Fibroblast of the aortic adventitia (primary cell): ENCODE data around the gene NSFL1C. TPM values are rescaled to one million over a fixed set of nuclear protein-coding genes. Genes with fewer than 3 reads are reported as not detected.
A peak's percentile ranks its signal among the peaks of the same experiment; 100 is the strongest.

Source experiments
- DNase-seq: peaks from one replicate; pipeline ENCODE4 v3.0.0-alpha.2; 2010; ENCODE audit warnings: low read depth
- H3K4me3 ChIP-seq: 2 replicates; pipeline ENCODE4 v1.5.1; 2011; ENCODE audit warnings: low read depth, mild to moderate bottlenecking, control low read depth, low read length, moderate library complexity
- CTCF ChIP-seq: IDR thresholded peaks from 2 replicates; pipeline ENCODE4 v1.5.1; 2011; ENCODE audit warnings: mild to moderate bottlenecking, low read length, control low read depth, inconsistent platforms; ENCODE audit not compliant: insufficient read depth
- total RNA-seq: library from RNA; depleted of rRNA; stranded (reverse); fragments of >200 nt; gene quantifications from 2 replicates; pipeline ENCODE4 v1.2.3, GENCODE V29; 2012; ENCODE audit warnings: low replicate concordance

The NSFL1C gene
- total RNA-seq, 1 donor, result 26.9 TPM

GRCh38 chr20:1460275-1460674 is 6.4 kb downstream of the NSFL1C start:
- TF ChIP-seq CTCF, result no peak
- no peak for DNase-seq
- H3K4me3 ChIP-seq, result no peak overlapping the region

- no peak for TF ChIP-seq CTCF
Observed at GRCh38 chr20:1457992-1458391, 8.7 kb downstream of the NSFL1C start.

GRCh38 chr20:1456300-1456699 is 10.3 kb downstream of the NSFL1C start:
- no peak overlapping the region for H3K4me3 ChIP-seq
- peak; percentile 48 for DNase-seq
- no peak for TF ChIP-seq CTCF

More at GRCh38 chr20:1457992-1458391, 8.7 kb downstream of the NSFL1C start:
- no peak overlapping the region for H3K4me3 ChIP-seq
- DNase-seq, result no peak

- no peak overlapping the region for H3K4me3 ChIP-seq
- TF ChIP-seq CTCF, result no peak
- no peak for DNase-seq
Observed at GRCh38 chr20:1450926-1451491, 15.6 kb downstream of the NSFL1C start.

GRCh38 chr20:1449370-1449769 is 17.3 kb downstream of the NSFL1C start:
- no peak overlapping the region for H3K4me3 ChIP-seq
- no peak for DNase-seq
- no peak for TF ChIP-seq CTCF

GRCh38 chr20:1448081-1448620 is 18.5 kb downstream of the NSFL1C start:
- TF ChIP-seq CTCF, result no peak
- no peak overlapping the region for H3K4me3 ChIP-seq
- DNase-seq, result no peak

- no peak for DNase-seq
- TF ChIP-seq CTCF, result no peak
- no peak overlapping the region for H3K4me3 ChIP-seq
Observed at GRCh38 chr20:1446536-1446935, 20.1 kb downstream of the NSFL1C start.
